HepG2 (cell line): ENCODE results near the gene TLK1. TPM values are rescaled to one million over a fixed set of nuclear protein-coding genes. Genes with fewer than 3 reads are reported as not detected.

Experiments used
- FOXC1 ChIP-seq: sonication (generic); formaldehyde crosslinking; IDR thresholded peaks from 2 replicates; pipeline ENCODE4 v1.8.0; 2022; ENCODE audit warnings: mild to moderate bottlenecking, missing genetic modification reagents, borderline replicate concordance
- LCORL ChIP-seq, 2 experiments: fragments of 450-650 bp in 1 of 2; sonication (generic) in 1 of 2; formaldehyde crosslinking in 1 of 2; IDR thresholded peaks; 2 replicates each; pipeline versions ENCODE4 v1.5.0 to v1.6.1; 2017 to 2020; ENCODE audit warnings: antibody characterized with exemption in 1 of 2, missing genetic modification reagents in 1 of 2
- NFIC ChIP-seq: IDR thresholded peaks from 2 replicates; pipeline ENCODE4 v1.6.1; 2012; ENCODE audit warnings: mild to moderate bottlenecking, low read length, inconsistent platforms
- PRMT3 ChIP-seq: sonication (generic); formaldehyde crosslinking; IDR thresholded peaks from 2 replicates; pipeline ENCODE4 v1.8.1; 2022; ENCODE audit warnings: low read depth, mild to moderate bottlenecking, moderate library complexity, missing genetic modification reagents, borderline replicate concordance
- RFXAP ChIP-seq: sonication (generic); formaldehyde crosslinking; IDR thresholded peaks from 2 replicates; pipeline ENCODE4 v1.4.0; 2020; ENCODE audit warnings: missing genetic modification reagents, borderline replicate concordance
- SRSF1 ChIP-seq: fragments of 200-400 bp; formaldehyde crosslinking; optimal IDR thresholded peaks from 2 replicates; pipeline ENCODE3; 2017; ENCODE audit warnings: mild to moderate bottlenecking, low read depth, low read length, moderate library complexity
- TCF12 ChIP-seq, 2 experiments: fragments of 450-650 bp in 1 of 2; sonication (generic) in 1 of 2; formaldehyde crosslinking in 1 of 2; IDR thresholded peaks; 2 replicates each; pipeline versions ENCODE4 v1.6.1 to v1.8.0; 2017 to 2022; ENCODE audit warnings: antibody characterized with exemption in 1 of 2, mild to moderate bottlenecking in 1 of 2, missing genetic modification reagents in 1 of 2, moderate library complexity in 1 of 2
- ZNF468 ChIP-seq: sonication (generic); formaldehyde crosslinking; IDR thresholded peaks from 2 replicates; pipeline ENCODE4 v1.8.0; 2022; ENCODE audit warnings: mild to moderate bottlenecking, moderate library complexity, missing genetic modification reagents
- ZNF772 ChIP-seq: sonication (generic); formaldehyde crosslinking; IDR thresholded peaks from 2 replicates; pipeline ENCODE4 v1.5.0; 2020; ENCODE audit warnings: mild to moderate bottlenecking, missing genetic modification reagents
- polyA plus RNA-seq, 8 experiments: library from polyadenylated mRNA; depleted of rRNA in 3 of 8; stranded (reverse) in 7 of 8; unstranded in 1 of 8; fragments of >200 nt; fragmentation: Illumina TruSeq in 4 of 8; extraction: Trizol in 4 of 8; gene quantifications; 2 replicates each; pipeline versions ENCODE4 v1.2.1 to v1.2.3, GENCODE V29; 2011 to 2016; ENCODE audit warnings: low read depth in 4 of 8, missing spikeins in 1 of 8, mixed read lengths in 1 of 8; ENCODE audit not compliant: insufficient read depth in 1 of 8
- total RNA-seq, 5 experiments: library from RNA; depleted of rRNA; stranded (reverse); fragments of >200 nt; fragmentation: Illumina TruSeq; extraction: Trizol; gene quantifications; 2 replicates each; pipeline ENCODE4 v1.2.3, GENCODE V29; 2016; ENCODE audit warnings: low read depth in 1 of 5
- TF ChIP-seq, protein P1 (sequence below): IDR thresholded peaks from 2 replicates; pipeline ENCODE4 v1.6.1; 2016
- TF ChIP-seq, protein P2 (sequence below): sonication (generic); formaldehyde crosslinking; IDR thresholded peaks from 2 replicates; pipeline ENCODE4 v1.5.0; 2020; ENCODE audit warnings: missing genetic modification reagents
- TF ChIP-seq, protein P3 (sequence below): sonication (generic); formaldehyde crosslinking; IDR thresholded peaks from 2 replicates; pipeline ENCODE4 v1.4.0; 2020; ENCODE audit warnings: missing genetic modification reagents, mild to moderate bottlenecking, borderline replicate concordance
- TF ChIP-seq, protein P4 (sequence below): sonication (generic); formaldehyde crosslinking; IDR thresholded peaks from 2 replicates; pipeline ENCODE4 v1.5.0; 2020; ENCODE audit warnings: mild to moderate bottlenecking, missing genetic modification reagents
- TF ChIP-seq, protein P5 (sequence below): sonication (generic); formaldehyde crosslinking; IDR thresholded peaks from 2 replicates; pipeline ENCODE4 v1.9.0; 2022; ENCODE audit warnings: low read depth, missing genetic modification reagents
- TF ChIP-seq, protein P6 (sequence below): sonication (generic); formaldehyde crosslinking; IDR thresholded peaks from 2 replicates; pipeline ENCODE4 v1.5.1; 2020; ENCODE audit warnings: missing genetic modification reagents, mild to moderate bottlenecking, borderline replicate concordance
- TF ChIP-seq, protein P7 (sequence below): sonication (generic); formaldehyde crosslinking; IDR thresholded peaks from 2 replicates; pipeline ENCODE4 v1.4.0; 2020; ENCODE audit warnings: mild to moderate bottlenecking, missing genetic modification reagents

Gene TLK1
- total and polyA plus RNA-seq, 2 of the 13 experiments (the other 11 are each of a cell fraction or from before 2014, with no cell fraction given): 16.8 to 28.7 TPM

DNA sequence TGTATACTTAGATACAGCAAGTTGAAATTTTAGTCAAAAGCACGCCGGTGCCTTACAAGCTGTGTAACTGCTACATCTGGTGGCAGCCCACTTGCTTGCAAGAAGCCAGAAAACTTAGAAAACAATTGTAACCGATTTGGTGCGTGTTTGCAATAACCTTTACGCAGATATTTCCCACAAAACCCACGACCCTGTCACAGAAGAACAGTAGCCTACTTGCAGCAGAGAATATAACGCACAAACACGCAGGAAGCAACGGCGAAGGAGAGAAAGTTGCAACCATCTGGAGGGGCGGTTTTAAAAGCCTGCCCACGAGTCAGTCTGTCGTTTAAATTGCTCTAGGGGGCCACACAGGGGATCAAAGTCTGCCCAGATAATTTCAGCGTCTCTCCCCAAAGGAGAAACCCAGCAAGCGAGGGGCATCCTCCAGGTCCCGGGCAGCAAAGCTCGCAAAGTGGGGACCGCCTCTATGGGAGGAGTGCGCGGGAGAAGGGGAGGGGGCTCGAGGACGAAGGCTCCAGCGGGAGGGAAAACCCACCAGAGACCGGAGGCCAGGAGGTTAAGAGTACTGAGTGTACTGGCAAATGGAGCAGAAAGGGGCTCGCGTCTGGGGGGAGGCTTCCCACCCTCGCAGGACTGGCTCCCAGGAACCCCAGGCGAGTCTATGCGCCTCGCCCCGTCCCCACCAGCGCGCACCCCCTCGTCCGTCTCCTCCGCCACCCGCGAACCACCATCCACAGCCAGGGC is 1.1 kb downstream of the TLK1 start (continued):
- TF ChIP-seq RFXAP (CRISPR knock-in tag) (no peak), ZNF468 (CRISPR knock-in tag) (no peak), ZNF772 (CRISPR knock-in tag) (peak; percentile 65), NFIC (peak; percentile 62; the same call in 1 of the 2 replicates), TCF12 (IDR thresholded peaks at IDR 0.05) (no peak), TCF12 (CRISPR knock-in tag; IDR thresholded peaks at IDR 0.05) (0 out of 2 replicates have a peak, but pooled peaks have one; percentile 44), FOXC1 (CRISPR knock-in tag) (no peak; the same call in 1 of the 2 replicates), PRMT3 (CRISPR knock-in tag) (no peak), SRSF1 (peak; percentile 66), LCORL (IDR thresholded peaks at IDR 0.05) (no peak), LCORL (CRISPR knock-in tag; IDR thresholded peaks at IDR 0.05) (peak; percentile 42; the same call in 1 of the 2 replicates)
- TF ChIP-seq, protein P1, sequence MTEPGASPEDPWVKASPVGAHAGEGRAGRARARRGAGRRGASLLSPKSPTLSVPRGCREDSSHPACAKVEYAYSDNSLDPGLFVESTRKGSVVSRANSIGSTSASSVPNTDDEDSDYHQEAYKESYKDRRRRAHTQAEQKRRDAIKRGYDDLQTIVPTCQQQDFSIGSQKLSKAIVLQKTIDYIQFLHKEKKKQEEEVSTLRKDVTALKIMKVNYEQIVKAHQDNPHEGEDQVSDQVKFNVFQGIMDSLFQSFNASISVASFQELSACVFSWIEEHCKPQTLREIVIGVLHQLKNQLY: no peak
- TF ChIP-seq, protein P2, sequence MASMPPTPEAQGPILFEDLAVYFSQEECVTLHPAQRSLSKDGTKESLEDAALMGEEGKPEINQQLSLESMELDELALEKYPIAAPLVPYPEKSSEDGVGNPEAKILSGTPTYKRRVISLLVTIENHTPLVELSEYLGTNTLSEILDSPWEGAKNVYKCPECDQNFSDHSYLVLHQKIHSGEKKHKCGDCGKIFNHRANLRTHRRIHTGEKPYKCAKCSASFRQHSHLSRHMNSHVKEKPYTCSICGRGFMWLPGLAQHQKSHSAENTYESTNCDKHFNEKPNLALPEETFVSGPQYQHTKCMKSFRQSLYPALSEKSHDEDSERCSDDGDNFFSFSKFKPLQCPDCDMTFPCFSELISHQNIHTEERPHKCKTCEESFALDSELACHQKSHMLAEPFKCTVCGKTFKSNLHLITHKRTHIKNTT (CRISPR knock-in tag): no peak
- TF ChIP-seq, protein P3, sequence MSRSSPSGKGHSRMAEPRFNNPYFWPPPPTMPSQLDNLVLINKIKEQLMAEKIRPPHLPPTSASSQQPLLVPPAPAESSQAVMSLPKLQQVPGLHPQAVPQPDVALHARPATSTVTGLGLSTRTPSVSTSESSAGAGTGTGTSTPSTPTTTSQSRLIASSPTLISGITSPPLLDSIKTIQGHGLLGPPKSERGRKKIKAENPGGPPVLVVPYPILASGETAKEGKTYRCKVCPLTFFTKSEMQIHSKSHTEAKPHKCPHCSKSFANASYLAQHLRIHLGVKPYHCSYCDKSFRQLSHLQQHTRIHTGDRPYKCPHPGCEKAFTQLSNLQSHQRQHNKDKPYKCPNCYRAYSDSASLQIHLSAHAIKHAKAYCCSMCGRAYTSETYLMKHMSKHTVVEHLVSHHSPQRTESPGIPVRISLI (CRISPR knock-in tag): no peak
- TF ChIP-seq, protein P4, sequence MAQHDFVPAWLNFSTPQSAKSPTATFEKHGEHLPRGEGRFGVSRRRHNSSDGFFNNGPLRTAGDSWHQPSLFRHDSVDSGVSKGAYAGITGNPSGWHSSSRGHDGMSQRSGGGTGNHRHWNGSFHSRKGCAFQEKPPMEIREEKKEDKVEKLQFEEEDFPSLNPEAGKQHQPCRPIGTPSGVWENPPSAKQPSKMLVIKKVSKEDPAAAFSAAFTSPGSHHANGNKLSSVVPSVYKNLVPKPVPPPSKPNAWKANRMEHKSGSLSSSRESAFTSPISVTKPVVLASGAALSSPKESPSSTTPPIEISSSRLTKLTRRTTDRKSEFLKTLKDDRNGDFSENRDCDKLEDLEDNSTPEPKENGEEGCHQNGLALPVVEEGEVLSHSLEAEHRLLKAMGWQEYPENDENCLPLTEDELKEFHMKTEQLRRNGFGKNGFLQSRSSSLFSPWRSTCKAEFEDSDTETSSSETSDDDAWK (CRISPR knock-in tag): no peak
- TF ChIP-seq, protein P5, sequence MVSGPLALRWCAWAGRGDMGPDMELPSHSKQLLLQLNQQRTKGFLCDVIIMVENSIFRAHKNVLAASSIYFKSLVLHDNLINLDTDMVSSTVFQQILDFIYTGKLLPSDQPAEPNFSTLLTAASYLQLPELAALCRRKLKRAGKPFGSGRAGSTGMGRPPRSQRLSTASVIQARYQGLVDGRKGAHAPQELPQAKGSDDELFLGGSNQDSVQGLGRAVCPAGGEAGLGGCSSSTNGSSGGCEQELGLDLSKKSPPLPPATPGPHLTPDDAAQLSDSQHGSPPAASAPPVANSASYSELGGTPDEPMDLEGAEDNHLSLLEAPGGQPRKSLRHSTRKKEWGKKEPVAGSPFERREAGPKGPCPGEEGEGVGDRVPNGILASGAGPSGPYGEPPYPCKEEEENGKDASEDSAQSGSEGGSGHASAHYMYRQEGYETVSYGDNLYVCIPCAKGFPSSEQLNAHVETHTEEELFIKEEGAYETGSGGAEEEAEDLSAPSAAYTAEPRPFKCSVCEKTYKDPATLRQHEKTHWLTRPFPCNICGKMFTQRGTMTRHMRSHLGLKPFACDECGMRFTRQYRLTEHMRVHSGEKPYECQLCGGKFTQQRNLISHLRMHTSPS (CRISPR knock-in tag): no peak
- TF ChIP-seq, protein P6, sequence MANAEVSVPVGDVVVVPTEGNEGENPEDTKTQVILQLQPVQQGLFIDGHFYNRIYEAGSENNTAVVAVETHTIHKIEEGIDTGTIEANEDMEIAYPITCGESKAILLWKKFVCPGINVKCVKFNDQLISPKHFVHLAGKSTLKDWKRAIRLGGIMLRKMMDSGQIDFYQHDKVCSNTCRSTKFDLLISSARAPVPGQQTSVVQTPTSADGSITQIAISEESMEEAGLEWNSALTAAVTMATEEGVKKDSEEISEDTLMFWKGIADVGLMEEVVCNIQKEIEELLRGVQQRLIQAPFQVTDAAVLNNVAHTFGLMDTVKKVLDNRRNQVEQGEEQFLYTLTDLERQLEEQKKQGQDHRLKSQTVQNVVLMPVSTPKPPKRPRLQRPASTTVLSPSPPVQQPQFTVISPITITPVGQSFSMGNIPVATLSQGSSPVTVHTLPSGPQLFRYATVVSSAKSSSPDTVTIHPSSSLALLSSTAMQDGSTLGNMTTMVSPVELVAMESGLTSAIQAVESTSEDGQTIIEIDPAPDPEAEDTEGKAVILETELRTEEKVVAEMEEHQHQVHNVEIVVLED (CRISPR knock-in tag): no peak; the same call in 1 of the 2 replicates
- TF ChIP-seq, protein P7, sequence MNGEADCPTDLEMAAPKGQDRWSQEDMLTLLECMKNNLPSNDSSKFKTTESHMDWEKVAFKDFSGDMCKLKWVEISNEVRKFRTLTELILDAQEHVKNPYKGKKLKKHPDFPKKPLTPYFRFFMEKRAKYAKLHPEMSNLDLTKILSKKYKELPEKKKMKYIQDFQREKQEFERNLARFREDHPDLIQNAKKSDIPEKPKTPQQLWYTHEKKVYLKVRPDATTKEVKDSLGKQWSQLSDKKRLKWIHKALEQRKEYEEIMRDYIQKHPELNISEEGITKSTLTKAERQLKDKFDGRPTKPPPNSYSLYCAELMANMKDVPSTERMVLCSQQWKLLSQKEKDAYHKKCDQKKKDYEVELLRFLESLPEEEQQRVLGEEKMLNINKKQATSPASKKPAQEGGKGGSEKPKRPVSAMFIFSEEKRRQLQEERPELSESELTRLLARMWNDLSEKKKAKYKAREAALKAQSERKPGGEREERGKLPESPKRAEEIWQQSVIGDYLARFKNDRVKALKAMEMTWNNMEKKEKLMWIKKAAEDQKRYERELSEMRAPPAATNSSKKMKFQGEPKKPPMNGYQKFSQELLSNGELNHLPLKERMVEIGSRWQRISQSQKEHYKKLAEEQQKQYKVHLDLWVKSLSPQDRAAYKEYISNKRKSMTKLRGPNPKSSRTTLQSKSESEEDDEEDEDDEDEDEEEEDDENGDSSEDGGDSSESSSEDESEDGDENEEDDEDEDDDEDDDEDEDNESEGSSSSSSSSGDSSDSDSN: peak; percentile 21; the same call in 1 of the 2 replicates
